Caco-2 (cell line): ENCODE results near the gene CEP112. TPM values are rescaled to one million over a fixed set of nuclear protein-coding genes. Genes with fewer than 3 reads are reported as not detected.

Source experiments
- BruUV-seq: library from RNA; stranded (reverse); fragments of 400-500 nt; replicated peaks from 2 replicates; lab custom pipeline; 2021; lab: Mats Ljungman, UMichigan
- CTCF ChIA-PET: fragments of 300-600 bp; sonication (Branson Sonifier 250); formaldehyde crosslinking; loops from one replicate; lab custom pipeline; 2022; ENCODE audit warnings: antibody characterized with exemption; lab: Charles Lee
- POLR2A ChIA-PET: fragments of 300-600 bp; sonication (Branson Sonifier 250); formaldehyde crosslinking; loops from one replicate; lab custom pipeline; 2022; ENCODE audit warnings: antibody characterized with exemption; lab: Charles Lee
- DNase-seq, 2 experiments: peaks; one replicate each; pipeline versions ENCODE4 v3.0.0 to v3.0.0-alpha.2; 2020 to 2022
- H3K27me3 ChIP-seq: replicated peaks from 2 replicates; pipeline ENCODE4 v1.6.0; 2011; ENCODE audit warnings: low read length; ENCODE audit not compliant: control insufficient read depth, insufficient read depth
- H3K36me3 ChIP-seq: 2 replicates; pipeline ENCODE4 v1.5.1; 2011; ENCODE audit warnings: low read length; ENCODE audit not compliant: control insufficient read depth, insufficient read depth
- H3K4me1 ChIP-seq: fragments of 250-450 bp; sonication (Bioruptor Pico); 2 replicates; pipeline ENCODE4 v1.5.1; 2020; ENCODE audit warnings: mild to moderate bottlenecking
- H3K4me3 ChIP-seq: 2 replicates; pipeline ENCODE4 v1.5.1; 2011; ENCODE audit warnings: low read depth, mild to moderate bottlenecking, control low read depth, low read length
- H3K9me3 ChIP-seq: fragments of 250-450 bp; sonication (Bioruptor Pico); 2 replicates; pipeline ENCODE4 v1.5.1; 2020; ENCODE audit warnings: mild to moderate bottlenecking, moderate library complexity
- H3K27ac Mint-ChIP-seq: one replicate; pipeline ENCODE4 v1.8.0; 2022; ENCODE audit warnings: mixed read lengths; ENCODE audit not compliant: unreplicated experiment
- H3K27me3 Mint-ChIP-seq: one replicate; pipeline ENCODE4 v1.8.0; 2022; ENCODE audit warnings: mixed read lengths; ENCODE audit not compliant: insufficient read depth, unreplicated experiment
- H3K36me3 Mint-ChIP-seq: one replicate; pipeline ENCODE4 v1.8.0; 2022; ENCODE audit warnings: mild to moderate bottlenecking, mixed read lengths; ENCODE audit not compliant: insufficient read depth, unreplicated experiment
- H3K4me1 Mint-ChIP-seq: one replicate; pipeline ENCODE4 v1.8.0; 2022; ENCODE audit warnings: low read depth, mixed read lengths; ENCODE audit not compliant: unreplicated experiment
- H3K4me3 Mint-ChIP-seq: one replicate; pipeline ENCODE4 v1.8.0; 2022; ENCODE audit warnings: mild to moderate bottlenecking, moderate library complexity, mixed read lengths; ENCODE audit not compliant: unreplicated experiment
- H3K9me3 Mint-ChIP-seq: one replicate; pipeline ENCODE4 v1.8.0; 2022; ENCODE audit warnings: mixed read lengths; ENCODE audit not compliant: unreplicated experiment
- CTCF ChIP-seq, 2 experiments: fragments of 200-600 bp in 1 of 2; IDR thresholded peaks; 1 replicate in 1 of 2; 2 replicates in 1 of 2; pipeline versions ENCODE4 v1.5.1 to v1.8.0; 2011 to 2022; ENCODE audit warnings: antibody characterized with exemption in 1 of 2, control low read depth in 1 of 2, inconsistent platforms in 1 of 2, low read depth in 1 of 2, low read length in 1 of 2, mild to moderate bottlenecking in 1 of 2, moderate library complexity in 1 of 2; ENCODE audit not compliant: insufficient read depth in 1 of 2, severe bottlenecking in 1 of 2, unreplicated experiment in 1 of 2
- intact Hi-C: fragments of 100-400 bp; cut with micrococcal nuclease; formaldehyde crosslinking; loops from one replicate; pipeline ENCODE4 v1.10.0; 2022; ENCODE audit not compliant: unreplicated experiment
- total RNA-seq: library from RNA; stranded (reverse); gene quantifications from 2 replicates; pipeline ENCODE4 v1.2.3, GENCODE V29; 2022

Gene CEP112
- total RNA-seq, 1 experiment from 2014 or later = 4.7 TPM

GRCh38 chr17:65664696-65665095, 527.2 kb downstream of the CEP112 start:
- Mint-ChIP-seq H3K4me3 (no peak overlapping the region), H3K9me3 (peaks cover 10% of the 10 kb centered on the region), H3K36me3 (no peaks in the 10 kb centered on the region), H3K27ac (no peak overlapping the region), H3K27me3 (no peaks in the 10 kb centered on the region), H3K4me1 (no peaks in the 10 kb centered on the region)
- no peak overlapping the region for H3K4me3 ChIP-seq
- DNase-seq = no peak
- intact Hi-C loops = no loop called here
- ChIA-PET POLR2A (no interaction called here), CTCF (no interaction called here)
- H3K4me1 ChIP-seq = no peaks in the 10 kb centered on the region
- no peaks in the 10 kb centered on the region for H3K9me3 ChIP-seq
- no peaks in the 10 kb centered on the region for H3K36me3 ChIP-seq
- TF ChIP-seq CTCF (IDR thresholded peaks at IDR 0.05; ENCODE audit: insufficient read depth in 1 of 2, low read depth in 1 of 2, low read length in 1 of 2, severe bottlenecking in 1 of 2, unreplicated experiment in 1 of 2) = no peak
- no peaks in the 10 kb centered on the region for H3K27me3 ChIP-seq
- no TSS peak for BruUV-seq

GRCh38 chr17:65664266-65664665, 527.7 kb downstream of the CEP112 start:
- no peak overlapping the region for H3K4me3 ChIP-seq
- H3K9me3 ChIP-seq = no peaks in the 10 kb centered on the region
- no peaks in the 10 kb centered on the region for H3K27me3 ChIP-seq
- Mint-ChIP-seq H3K4me1 (no peaks in the 10 kb centered on the region), H3K27me3 (no peaks in the 10 kb centered on the region), H3K9me3 (peaks cover 10% of the 10 kb centered on the region), H3K4me3 (no peak overlapping the region), H3K36me3 (no peaks in the 10 kb centered on the region), H3K27ac (no peak overlapping the region)
- POLR2A ChIA-PET = no interaction called here
- no peaks in the 10 kb centered on the region for H3K4me1 ChIP-seq
- no TSS peak for BruUV-seq
- TF ChIP-seq CTCF (IDR thresholded peaks at IDR 0.05; ENCODE audit: insufficient read depth in 1 of 2, low read depth in 1 of 2, low read length in 1 of 2, severe bottlenecking in 1 of 2, unreplicated experiment in 1 of 2) = no peak
- intact Hi-C loops = no loop called here
- no peak for DNase-seq
- H3K36me3 ChIP-seq = no peaks in the 10 kb centered on the region
- CTCF ChIA-PET = no interaction called here

- H3K27ac Mint-ChIP-seq = no peak overlapping the region
- H3K36me3 Mint-ChIP-seq = peaks cover 8% of the 10 kb centered on the region
- POLR2A ChIA-PET = no interaction called here
- H3K4me3 Mint-ChIP-seq = no peak overlapping the region
- CTCF ChIA-PET = no interaction called here
- Histone ChIP-seq H3K4me3 (no peak overlapping the region), H3K9me3 (no peaks in the 10 kb centered on the region), H3K27me3 (no peaks in the 10 kb centered on the region), H3K4me1 (peaks cover 14% of the 10 kb centered on the region), H3K36me3 (no peaks in the 10 kb centered on the region)
- DNase-seq = no peak
- no peak for TF ChIP-seq CTCF (IDR thresholded peaks at IDR 0.05; ENCODE audit: insufficient read depth in 1 of 2, low read depth in 1 of 2, low read length in 1 of 2, severe bottlenecking in 1 of 2, unreplicated experiment in 1 of 2)
- intact Hi-C loops = no loop called here
- H3K27me3 Mint-ChIP-seq = no peaks in the 10 kb centered on the region
- no TSS peak for BruUV-seq
- H3K9me3 Mint-ChIP-seq = peaks cover 10% of the 10 kb centered on the region
- H3K4me1 Mint-ChIP-seq = peaks cover 13% of the 10 kb centered on the region
Observed at GRCh38 chr17:65662196-65662595, 529.7 kb downstream of the CEP112 start.
